ENCODE data around the gene SPON2.

Gene SPON2

DNA sequence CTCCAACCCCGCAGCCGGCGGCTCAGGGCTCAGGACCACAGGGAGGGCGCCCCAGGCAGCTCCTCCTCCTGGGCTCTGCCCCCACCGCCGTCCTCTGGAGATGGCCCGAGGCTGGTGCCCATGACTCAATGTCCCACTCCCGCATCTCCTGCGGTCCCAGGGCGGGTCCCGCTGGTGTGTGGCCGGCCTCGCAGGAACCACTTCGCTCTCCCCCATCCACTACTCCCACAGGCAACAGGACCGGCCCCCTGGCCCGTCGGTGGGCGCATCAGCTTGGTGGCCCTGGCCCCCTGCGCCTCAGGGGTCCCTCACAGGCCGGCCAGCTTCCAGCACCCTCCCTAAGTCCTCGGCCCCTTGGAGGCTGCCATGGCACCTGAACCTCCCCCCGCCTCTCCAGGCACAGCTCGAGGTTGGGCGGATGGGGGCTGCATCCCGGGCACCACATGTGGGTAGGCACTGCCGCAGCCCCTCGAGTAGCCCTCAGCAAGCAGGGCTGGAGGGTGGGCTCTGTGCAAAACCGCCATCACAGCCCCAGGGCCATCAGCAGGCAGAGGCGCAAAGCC, 22.8 kb upstream of the SPON2 start:
- in situ Hi-C loops (cut with HindIII; ENCODE audit: low sequenced_read_pairs) = no loop called here

GRCh38 chr4:1194010-1194900, 21.9 kb upstream of the SPON2 start:
- in situ Hi-C loops (cut with HindIII; ENCODE audit: low sequenced_read_pairs) = no loop called here

GRCh38 chr4:1193206-1194009, 21.0 kb upstream of the SPON2 start:
- in situ Hi-C loops (cut with HindIII; ENCODE audit: low sequenced_read_pairs) = no loop called here

- in situ Hi-C loops (cut with HindIII; ENCODE audit: low sequenced_read_pairs) = no loop called here
Observed at GRCh38 chr4:1192493-1193205, 20.3 kb upstream of the SPON2 start.

DNA sequence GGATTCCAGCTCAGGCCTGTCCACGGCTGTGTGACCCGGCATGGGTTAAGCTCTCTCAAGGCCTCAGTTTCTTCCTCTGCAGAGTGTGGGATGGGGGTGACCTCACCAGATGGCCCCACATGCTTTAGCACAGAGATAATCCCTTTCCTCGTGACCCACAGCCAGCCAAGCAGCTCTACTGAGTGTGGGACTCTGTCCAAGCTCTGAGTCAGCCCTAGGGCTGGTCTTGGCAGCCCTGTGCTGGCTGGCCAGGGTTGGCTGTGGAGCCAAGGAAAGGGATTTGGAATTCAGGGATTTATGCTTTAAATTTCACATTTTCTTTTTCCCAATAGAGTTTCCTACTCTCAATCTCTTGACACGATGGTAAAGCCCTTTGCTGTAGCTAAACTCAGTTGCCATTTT, 19.7 kb upstream of the SPON2 start:
- in situ Hi-C loops (cut with HindIII; ENCODE audit: low sequenced_read_pairs) = no loop called here

GRCh38 chr4:1191621-1192020, 19.2 kb upstream of the SPON2 start:
- in situ Hi-C loops (cut with HindIII; ENCODE audit: low sequenced_read_pairs) = no loop called here

DNA sequence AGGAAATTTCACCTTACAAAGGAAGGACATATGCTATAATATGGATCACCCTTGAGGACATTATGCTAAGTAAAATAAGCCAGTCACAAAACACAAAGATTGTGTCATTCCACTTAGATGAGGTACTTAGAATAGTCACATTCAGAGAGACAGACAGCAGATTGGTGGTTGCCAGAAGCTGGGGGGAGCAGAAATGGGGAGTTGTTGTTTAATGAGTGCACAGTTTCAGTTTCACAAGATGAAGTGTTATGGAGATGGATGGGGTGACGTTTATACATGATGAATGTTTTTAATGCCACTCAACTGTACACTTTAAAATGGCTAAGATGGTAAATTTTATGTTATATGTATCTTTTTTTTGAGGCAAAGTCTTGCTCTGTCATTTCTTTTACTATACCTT, 14.8 kb upstream of the SPON2 start:
- in situ Hi-C loops (cut with HindIII; ENCODE audit: low sequenced_read_pairs) = no loop called here

DNA sequence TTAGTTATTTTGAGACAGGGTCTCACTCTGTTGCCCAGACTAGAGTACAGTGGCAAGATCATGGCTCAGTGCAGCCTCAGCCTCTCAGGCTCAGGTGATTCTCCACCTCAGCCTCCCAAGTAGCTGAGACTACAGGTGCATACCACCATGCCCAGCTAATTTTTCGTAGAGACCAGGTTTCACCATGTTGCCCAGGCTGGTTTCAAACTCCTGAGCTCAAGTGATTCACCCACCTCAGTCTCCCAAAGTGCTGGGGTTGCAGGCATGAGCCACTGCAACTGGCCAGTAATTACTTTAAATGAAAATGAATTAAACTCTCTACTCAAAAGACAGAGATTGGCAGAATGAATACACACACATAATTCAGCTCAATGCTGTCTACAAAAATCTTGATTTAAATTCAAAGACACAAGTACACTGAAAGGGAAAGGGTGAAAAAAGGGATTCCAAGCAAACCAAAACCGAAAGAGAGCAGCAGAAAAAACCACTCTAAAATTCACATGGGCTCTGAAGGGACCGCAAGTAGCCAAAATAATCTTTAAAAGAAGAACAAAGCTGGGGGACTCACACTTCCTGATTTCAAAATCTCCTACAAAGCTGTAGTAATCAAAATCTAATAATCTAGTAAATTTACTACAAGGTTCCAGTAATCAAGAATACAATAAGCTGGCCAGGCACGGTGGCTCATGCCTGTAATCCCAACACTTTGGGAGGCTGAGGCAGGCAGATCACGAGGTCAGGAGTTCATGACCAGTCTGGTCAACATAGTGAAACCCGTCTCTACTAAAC, 11.8 kb upstream of the SPON2 start:
- in situ Hi-C loops (cut with HindIII; ENCODE audit: low sequenced_read_pairs) = no loop called here

- in situ Hi-C loops (cut with HindIII; ENCODE audit: low sequenced_read_pairs) = no loop called here
Observed at GRCh38 chr4:1182313-1182712, 9.9 kb upstream of the SPON2 start.

DNA sequence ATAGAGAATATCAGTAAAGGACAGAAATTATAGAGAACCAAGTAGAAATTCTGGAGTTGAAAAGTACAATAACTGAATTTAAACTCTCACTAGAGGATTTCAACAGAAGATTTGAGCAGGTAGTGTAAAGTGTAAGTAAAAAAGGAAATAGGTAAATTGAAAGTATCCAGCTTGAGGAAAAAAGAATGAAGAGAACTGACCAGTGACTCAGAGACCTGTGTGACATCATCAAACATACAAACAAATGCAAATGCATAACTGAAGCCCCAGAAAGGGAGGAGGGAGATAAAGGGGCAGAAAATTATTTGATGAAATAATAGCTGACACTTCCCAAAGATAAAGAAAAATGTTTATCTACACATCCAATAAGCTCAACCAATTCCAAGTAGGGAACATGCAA, 8.3 kb upstream of the SPON2 start:
- in situ Hi-C loops (cut with HindIII; ENCODE audit: low sequenced_read_pairs) = no loop called here

GRCh38 chr4:1179976-1180375, 7.6 kb upstream of the SPON2 start:
- in situ Hi-C loops (cut with HindIII; ENCODE audit: low sequenced_read_pairs) = no loop called here

- in situ Hi-C loops (cut with HindIII; ENCODE audit: low sequenced_read_pairs) = no loop called here
Observed at GRCh38 chr4:1179089-1179441, 6.7 kb upstream of the SPON2 start.

- in situ Hi-C loops (cut with HindIII; ENCODE audit: low sequenced_read_pairs) = no loop called here
Observed at GRCh38 chr4:1178300-1179088, 6.1 kb upstream of the SPON2 start.

GRCh38 chr4:1177274-1178141, 5.1 kb upstream of the SPON2 start:
- in situ Hi-C loops (cut with HindIII; ENCODE audit: low sequenced_read_pairs) = no loop called here

DNA sequence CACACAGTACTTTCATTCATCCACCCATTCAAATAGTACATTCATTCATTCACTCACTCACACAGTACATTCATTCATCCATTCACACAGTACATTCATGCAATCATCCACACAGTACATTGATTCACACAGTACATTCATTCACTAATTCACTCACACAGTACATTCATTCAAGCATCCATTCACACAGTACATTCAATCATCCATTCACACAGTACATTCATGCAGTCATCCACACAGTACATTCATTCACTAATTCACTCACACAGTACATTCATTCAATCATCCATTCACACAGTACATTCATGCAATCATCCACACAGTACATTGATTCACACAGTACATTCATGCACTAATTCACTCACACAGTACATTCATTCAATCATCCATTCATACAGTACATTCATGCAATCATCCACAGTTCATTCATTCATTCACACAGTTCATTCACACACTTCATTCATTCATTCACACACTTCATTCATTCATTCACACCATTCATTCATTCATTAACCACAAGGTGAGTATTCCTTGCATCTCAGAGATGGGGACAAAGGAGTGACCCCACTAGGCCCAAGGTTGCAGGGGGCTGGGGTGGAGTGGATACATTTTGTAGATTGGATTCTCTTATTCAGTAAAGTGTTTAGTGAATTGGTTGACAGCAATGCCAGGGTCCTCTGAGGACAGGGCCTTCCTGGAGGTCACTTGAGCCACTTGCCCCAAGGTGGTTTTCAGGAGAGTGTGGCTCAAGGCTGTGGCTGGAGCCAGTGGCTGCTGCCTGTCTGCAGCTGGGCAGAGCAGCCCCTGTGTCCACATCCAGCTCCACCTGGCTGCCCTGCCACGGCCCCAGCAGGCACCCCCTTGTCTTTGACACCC, 4.3 kb upstream of the SPON2 start:
- in situ Hi-C loops (cut with HindIII; ENCODE audit: low sequenced_read_pairs) = no loop called here

DNA sequence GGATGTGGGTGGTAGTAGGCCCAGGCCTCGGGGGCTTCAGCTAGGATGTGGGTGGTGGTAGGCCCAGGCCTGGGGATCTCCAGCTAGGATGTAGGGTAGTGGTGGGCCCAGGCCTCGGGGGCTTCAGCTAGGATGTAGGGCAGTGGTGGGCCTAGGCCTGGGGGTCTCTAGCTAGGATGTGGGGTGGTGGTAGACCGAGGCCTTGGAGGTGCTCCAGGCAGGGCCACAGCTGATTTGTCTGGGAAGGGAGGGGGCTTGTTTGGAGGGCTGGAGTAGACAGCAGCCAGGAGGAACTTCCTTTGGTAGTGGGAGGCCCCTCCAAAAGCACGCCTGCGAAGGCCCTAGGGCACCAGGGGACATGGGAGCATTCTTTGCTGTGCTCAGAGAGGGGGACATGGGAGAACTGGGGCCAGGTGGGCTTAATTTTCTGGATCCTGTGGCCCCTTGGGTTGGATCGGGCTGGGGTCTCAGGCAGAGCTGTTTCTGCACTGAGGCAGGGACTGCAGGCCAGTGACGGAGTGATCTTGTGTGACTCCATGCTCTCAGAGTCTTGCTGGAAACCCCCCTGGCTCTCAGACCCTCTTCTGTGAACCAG, 3.3 kb upstream of the SPON2 start:
- in situ Hi-C loops (cut with HindIII; ENCODE audit: low sequenced_read_pairs) = no loop called here

- in situ Hi-C loops (cut with HindIII; ENCODE audit: low sequenced_read_pairs) = no loop called here
Observed at GRCh38 chr4:1174941-1175634, 2.7 kb upstream of the SPON2 start.

Data from DLD1 (cell line).